H1 (cell line): Measurements from ENCODE around the gene SLC37A1.

Source experiments
- CREB1 ChIP-seq: IDR thresholded peaks from 2 replicates; pipeline ENCODE4 v1.6.1; 2012; ENCODE audit warnings: inconsistent platforms
- CTCF ChIP-seq, 3 experiments: IDR thresholded peaks; 1 replicate in 2 of 3; 2 replicates in 1 of 3; pipeline versions ENCODE4 v1.5.1 to v1.6.1; 2011; ENCODE audit warnings: low read length in 3 of 3, mild to moderate bottlenecking in 3 of 3, inconsistent platforms in 2 of 3, low read depth in 1 of 3, moderate library complexity in 1 of 3; ENCODE audit not compliant: insufficient read depth in 1 of 3; ENCODE audit errors: control extremely low read depth in 1 of 3
- SIRT6 ChIP-seq: IDR thresholded peaks from one replicate; pipeline ENCODE4 v1.7.1; 2012; ENCODE audit warnings: low read length, inconsistent platforms
- YY1 ChIP-seq: IDR thresholded peaks from 2 replicates; pipeline ENCODE4 v1.6.1; 2011; ENCODE audit warnings: low read depth, mild to moderate bottlenecking, low read length

GRCh38 chr21:42614396-42614795, 100.7 kb downstream of the SLC37A1 start:
- TF ChIP-seq CREB1 (no peak), SIRT6 (no peak), CTCF (IDR thresholded peaks at IDR 0.05; ENCODE audit: control extremely low read depth in 1 of 3, insufficient read depth in 1 of 3, low read depth in 1 of 3, low read length in 3 of 3) (no peak), YY1 (no peak)
